ENCODE data around the gene SH3RF2.

- TF ChIP-seq CTCF (IDR thresholded peaks at IDR 0.05) (no peak), EZH2 (IDR thresholded peaks at IDR 0.05; ENCODE audit: borderline replicate concordance, insufficient read depth, low read depth, low read length, poor library complexity, severe bottlenecking) (no peak)
Observed at GRCh38 chr5:145975361-145976066, 39.1 kb downstream of the SH3RF2 start.

All from B cell (primary cell).